ENCODE measurements around the gene FKBP2.

DNA sequence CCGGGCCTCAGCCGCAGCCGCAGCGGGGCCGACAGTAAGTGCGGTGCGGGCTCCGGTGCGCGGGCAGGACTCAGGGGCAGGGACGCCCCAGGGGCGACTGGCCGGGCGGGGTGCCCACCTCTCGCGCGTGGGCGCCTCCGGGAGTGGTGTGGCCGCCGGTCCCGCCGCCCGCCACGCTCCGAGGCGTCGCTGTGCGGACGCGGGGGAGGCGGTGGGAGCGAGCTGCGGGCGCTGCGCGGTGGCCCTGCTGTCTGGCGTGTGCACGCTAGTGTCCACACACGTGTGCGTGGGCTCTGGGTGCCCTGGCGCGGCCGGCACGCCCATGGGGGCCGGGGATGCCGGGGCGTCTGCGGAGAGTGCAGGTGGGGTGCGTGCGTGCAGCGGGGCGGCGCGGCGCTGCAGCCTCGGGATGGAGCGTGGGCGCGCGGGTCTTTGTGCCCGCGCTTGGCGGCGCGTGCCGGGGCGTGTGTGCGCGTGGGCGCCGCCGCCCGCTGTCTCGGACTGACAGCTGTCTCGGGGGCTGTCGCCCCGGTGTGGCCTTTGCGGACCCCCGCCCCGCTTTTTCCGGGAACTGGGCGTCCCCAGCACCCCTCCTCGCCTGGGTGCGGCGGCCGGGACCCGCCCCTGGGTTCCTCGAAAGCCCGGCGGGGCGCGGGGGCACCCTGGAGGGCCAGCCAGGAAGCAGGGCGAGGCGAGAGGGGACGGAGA is 51.0 kb downstream of the FKBP2 start:
- TF ChIP-seq POLR2AphosphoS5 (IDR thresholded peaks at IDR 0.05; ENCODE audit: low read depth, low read length) (no peak), POLR2A (IDR thresholded peaks at IDR 0.05; ENCODE audit: low read depth, low read length) (no peak), TAF1 (IDR thresholded peaks at IDR 0.05; ENCODE audit: low read depth, low read length) (no peak), SPI1 (IDR thresholded peaks at IDR 0.05; ENCODE audit: low read depth, low read length) (no peak), PAX5 (IDR thresholded peaks at IDR 0.05; ENCODE audit: insufficient read depth, low read length, severe bottlenecking) (no peak)
